Putamen (tissue), 1 donor: Measurements from ENCODE around the gene STRN.
"Not testable (repeated sequence)": the region's sequence is repeated elsewhere in the genome, so short reads cannot be mapped to it uniquely, and the experiment has no call there.

ENCODE experiments used
- DNase-seq: peaks from one replicate; pipeline ENCODE4 v3.0.0-alpha.2; 2016; ENCODE audit warnings: low spot score

The STRN gene

DNA sequence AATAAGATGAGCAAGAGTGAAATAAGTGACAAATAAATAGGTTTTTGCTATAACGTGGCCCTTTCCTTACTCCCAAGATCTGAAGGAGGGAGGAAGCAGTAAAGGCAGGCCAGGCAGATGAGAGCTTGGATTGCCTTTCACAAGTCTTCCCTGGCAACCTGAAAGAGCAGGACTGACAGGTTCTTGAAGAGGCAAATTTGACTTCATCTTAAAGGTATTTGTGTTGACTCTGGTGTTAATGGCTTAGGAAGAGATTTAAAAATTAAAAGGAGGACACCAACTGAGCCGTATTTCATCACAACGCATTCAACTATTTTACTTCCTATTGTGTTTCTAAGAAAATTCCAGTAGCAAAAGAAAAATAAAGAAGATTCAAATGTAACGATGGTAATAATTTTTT, 3.2 kb downstream of the STRN start:
- no peak for DNase-seq

DNA sequence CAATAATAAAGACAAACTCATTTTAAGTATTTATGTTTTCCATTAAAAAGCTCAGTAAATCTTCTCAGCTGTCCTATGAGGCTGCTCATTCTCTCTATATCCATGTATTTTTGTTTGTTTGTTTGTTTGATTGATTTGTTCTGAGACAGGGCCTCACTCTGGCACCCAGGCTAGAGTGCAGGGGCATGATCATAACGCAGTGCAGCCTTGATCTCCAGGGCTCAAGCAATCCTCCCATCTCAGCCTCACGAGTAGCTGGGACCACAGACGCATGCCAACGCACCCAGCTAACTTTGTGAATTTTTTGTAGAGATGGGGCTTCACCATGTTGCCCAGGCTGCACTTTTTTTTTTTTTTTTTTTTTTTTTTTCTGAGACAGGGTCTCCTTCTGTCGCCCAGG, 5.6 kb downstream of the STRN start:
- DNase-seq, result no peak

DNA sequence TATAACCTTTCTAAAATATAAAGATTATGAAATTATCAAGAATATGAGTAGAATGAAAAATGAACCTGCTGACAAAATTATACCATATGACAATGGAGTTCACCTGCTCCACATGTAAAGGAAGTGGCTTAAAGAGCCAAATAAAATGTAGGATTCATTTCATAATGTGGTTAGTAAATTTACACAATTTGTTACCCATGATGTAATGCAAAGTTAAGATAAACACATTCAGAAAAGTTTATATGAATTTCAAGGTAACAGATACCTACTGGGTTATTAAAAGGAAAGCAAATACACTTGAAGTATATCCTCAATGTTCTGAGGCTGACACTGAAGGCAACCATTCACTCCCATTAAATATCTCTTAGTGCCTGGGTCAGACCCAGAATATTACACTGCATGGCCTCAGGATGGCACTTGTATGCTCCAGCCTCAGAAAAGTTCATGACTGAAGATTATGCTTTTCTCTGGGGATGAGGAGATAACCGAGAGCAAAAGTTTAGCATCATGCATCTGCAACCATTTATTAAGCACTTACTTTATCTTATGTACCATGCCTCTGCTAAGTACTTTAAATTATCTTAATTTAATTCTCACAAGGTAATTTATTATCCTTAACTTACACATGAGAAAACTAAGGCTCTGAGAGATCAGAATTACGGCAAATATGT, 6.2 kb downstream of the STRN start:
- no peak for DNase-seq

DNA sequence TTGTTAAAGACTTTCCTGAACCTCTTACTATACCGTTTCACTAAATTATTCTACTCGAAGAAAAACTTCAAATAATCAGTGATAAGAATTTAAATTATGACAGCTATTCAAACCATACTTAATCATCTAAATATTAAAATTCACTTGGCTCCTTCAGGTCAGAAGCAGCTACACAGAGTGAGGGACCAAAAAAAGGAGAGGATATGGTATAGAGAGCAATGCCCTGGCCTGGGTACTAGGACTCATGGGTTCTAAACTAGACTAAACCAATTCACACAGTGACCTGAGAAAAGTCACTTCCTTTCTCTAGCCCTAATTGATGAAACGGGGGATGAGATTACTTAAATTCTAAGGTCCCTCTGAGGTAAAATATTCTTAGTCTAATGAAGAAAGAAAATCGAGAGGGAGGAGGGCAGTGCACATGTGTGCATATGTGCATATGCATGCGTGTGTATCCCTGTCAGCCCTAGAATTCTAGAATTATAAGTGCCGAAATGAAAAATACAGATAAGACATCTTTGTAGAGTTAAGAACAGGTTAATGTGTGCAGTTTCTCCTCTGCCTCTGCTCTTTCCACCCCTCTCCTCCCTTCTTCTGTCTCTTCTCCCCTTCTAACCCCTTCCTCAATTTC, 11.2 kb downstream of the STRN start:
- no peak for DNase-seq

DNA sequence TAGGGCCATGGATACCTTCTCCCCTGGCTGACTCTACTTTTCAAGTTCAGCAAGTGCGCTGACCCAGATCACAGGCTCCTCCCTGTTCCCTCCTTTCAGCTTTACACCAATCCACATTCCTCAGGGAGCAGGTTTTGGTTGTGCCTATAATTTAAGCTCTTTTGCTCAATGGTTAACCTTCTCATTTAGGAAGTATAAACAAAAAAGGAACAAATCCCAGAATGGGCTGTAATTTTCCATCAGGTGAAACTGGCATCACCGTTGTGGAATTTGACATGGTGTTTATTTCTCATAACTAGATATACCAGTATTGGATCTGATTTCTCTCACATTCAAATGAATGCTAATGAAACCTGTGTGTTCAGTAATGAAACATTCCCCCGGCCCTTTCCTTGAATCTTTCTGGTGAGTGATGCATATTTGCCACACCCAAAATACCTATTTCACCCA, 13.6 kb downstream of the STRN start:
- DNase-seq, result no peak

DNA sequence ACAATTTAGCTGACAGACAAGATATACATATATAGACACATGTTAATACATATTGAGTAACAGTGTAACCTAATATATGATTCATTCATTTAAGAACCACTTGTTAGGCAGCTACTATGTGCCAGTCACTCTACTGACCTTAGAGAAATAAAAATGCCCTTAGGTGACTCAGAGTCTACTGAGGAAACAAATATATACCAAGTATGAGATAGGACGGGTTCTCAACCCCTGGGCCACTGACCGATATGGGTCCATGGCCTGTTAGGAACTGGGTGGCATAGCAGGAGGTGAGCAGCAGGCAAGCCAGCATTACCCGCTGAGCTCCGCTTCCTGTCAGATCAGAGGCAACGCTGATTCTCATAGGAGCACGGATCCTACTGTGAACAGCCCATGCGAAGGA, 14.8 kb downstream of the STRN start:
- no peak for DNase-seq

DNA sequence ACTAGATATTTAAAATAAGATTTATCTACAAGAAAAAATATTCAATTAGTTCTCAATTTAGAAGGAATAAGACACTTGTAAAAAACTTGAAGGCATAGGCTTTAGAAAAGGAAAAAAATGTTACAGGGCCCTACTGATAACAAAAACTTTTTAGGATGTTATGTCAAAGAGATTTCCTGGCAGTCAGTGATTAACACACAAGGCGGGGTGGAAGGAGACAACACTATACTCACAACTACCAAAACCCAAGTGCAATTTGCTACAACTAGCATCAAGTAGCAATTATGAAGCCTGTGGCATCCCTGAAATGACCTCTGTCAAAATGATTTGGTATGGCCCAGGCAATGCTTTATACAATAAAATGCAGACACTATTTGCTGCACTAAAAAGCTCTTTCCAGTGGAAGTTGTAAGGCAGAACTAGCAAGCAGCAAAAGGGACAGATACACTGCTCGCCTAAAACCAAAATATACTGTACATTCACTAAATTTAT, 15.3 kb downstream of the STRN start:
- no peak for DNase-seq

DNA sequence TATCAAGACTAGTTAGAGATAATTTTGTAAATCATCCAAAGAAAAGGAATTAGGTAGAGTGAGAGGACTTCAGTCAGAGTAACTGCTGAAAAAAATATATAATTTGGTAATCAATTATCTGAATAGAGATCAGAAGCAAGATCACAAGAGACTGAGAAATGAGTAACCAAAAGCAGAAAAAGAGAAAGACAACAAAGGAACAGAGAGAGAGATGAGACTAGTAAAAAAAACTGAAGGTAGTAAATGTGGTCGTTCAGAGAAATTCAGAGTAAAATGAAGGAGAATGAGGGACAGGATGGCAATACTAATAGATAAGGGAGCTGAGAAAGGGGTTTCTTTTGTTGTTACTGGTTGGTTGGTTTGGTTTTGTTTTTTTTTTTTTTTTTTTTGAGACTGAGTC, 16.5 kb downstream of the STRN start:
- DNase-seq, result no peak

DNA sequence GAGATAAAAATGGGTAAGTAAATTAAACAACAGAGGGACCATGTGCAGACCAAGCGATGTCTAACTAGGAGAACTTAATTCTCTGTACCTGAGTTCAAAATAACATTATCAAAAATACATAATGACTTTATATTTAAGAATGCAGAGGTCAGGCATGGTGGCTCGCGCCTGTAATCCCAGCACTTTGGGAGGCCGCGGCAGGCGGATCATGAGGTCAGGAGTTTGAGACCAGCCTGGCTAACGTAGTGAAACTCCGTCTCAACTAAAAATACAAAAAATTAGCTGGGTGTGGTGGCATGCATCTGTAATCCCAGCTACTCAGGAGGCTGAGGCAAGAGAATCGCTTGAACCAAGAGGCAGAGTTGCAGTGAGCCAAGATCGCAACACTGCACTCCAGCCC, 21.1 kb downstream of the STRN start:
- not testable (repeated sequence) for DNase-seq

DNA sequence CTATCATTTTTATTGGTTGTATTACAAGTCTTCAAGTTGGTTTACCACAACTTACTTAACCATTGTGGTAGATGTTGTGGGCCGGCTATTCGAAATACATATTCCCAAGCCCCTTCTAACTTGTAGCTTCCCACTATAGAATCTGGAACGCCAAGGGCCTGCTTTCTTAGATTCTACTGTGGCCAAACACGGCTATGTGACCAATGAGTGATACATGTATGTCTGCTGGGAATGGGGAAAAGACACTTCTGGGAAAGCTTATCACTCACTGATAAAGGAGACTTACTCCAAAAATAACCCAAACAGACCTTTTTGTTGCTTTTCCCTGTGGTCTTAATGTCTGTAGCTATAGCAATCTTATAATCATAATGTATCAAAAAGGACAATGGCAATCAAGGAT, 24.5 kb downstream of the STRN start:
- no peak for DNase-seq

DNA sequence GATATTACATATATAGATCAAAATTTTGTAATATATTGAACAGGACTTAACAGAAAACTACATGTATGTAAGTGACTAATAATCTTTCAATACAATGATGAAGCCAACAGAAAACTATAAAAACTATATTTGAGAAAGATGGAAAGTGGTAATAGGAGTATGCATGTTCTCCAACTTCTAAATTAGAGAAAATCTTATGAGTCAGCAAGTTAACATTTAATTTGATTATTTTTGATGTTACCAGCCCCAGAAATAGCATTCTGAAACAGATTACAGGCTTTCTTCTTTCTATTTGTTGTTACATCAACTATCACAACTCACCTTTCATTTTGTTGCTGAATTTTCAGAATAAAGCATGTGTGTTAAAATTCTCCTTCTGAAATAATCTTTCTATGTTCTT, 29.8 kb downstream of the STRN start:
- not testable (repeated sequence) for DNase-seq

DNA sequence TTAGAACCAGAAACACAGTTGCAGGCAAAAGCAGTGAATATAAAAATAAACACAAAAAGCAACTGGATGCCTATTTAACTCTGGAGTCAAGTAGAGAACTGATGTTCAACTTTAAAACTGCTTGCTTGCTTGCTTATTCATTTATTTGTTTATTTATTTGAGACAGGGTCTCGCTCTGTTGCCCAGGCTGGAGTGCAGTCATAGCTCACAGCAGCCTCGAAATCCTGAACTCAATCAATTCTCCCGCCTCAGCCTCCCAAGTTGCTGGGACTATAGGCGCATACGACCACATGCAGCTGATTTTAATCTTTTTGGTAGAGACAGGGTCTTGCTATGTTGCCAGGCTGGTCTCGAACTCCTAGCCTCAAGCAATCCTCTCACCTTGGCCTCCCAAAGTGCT, 34.6 kb downstream of the STRN start:
- not testable (repeated sequence) for DNase-seq

DNA sequence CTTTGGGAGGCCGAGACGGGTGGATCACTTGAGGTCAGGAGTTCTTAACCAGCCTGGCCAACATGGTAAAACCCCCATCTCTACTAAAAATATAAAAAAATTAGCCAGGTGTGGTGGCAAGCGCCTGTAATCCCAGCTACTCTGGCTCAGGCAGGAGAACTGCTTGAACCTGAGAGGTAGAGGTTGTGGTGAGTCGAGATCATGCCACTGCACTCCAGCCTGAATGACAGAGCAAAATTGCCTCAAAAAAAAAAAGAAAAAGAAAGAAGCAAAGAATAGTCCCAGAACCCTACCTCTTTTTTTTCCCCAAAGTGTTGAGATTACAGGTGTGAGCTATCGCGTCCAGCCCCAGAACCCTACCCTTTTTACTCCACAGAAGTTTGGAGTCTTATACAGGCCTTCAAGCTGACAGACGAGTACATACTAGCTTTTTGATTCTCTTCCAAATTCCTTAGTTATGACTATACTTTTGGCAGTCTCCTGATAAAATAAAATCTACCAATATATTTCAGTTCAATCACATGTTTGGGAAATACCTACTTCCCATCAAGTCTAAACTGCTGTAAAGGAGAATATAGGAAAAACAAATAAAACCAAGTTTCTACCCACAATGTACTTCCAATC, 35.4 kb downstream of the STRN start:
- DNase-seq, result not testable (repeated sequence)

DNA sequence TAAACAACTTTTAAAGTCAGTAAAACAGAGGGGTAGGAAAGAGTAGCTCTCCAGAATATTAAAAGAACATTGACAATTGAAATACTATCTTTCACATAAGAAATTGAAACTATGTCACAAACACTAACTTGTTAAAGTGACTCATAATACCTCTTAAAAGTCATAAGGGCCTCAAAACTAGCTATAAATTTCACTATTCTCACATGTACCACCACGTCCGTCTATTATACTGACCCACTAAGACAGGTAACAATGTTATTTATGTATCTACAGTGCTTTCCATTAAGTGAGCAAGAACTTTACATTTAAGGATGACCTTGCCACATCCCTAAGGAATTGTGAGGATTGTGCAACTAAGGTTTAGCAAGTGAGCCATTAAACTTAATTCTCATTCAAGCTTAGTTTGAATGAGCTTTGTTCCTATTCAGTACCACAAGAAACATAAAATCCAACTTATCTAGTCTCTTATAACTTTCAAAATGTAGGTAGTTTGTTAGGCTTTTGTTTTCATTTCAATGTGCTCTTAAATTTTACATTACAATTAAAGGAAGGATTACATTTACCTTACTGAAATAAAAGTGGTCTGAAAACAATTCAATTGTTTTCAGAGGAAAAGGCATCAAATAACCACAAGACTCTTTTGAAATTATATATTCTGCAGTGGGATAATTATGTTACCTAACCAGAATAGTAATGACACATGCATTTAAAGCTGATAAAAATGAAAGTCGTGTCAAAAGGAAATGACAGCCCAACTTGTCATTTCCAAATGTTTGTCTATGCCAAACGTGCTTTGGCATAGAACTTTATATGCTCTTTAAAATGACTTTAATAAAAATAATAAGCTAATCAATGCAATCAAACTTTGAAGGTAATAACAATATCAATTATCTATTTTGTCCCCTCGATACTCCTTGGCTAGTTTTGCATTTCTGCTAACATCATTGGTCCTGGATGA, 39.9 kb downstream of the STRN start:
- not testable (repeated sequence) for DNase-seq

DNA sequence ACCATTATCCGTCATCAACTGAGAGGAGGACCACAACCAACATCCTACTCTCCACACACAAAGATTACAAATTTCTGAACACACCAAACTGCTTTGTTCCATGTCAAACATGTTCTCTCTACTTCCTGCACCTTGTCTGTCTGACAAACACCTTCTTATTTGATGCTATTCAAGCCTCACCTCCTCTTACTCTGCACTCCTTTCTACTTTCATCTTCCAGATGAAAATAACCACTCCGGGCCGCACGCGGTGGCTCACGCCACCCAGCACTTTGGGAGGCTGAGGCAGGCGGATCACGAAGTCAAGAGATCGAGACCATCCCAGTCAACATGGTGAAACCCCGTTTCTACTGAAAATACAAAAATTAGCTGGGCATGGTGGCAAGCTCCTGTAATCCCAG, 43.7 kb downstream of the STRN start:
- not testable (repeated sequence) for DNase-seq

DNA sequence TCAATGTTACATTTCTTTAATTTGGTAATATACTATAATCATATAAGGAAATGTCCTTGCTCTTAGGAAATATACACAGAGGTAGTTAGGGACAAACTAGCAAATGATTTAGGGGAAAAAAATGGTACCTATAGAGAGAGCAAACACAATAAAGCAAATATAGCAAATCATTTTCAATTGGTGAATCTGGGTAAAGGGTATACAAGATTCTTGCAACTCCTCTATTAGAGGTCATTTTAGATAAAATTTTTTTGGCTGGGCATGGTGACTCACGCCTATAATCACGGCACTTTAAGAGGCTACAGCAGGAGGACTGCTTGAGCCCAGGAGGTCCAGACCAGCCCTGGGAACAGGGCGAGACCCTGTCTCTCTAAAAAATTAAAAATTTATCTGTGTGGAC, 44.4 kb downstream of the STRN start:
- no peak for DNase-seq

DNA sequence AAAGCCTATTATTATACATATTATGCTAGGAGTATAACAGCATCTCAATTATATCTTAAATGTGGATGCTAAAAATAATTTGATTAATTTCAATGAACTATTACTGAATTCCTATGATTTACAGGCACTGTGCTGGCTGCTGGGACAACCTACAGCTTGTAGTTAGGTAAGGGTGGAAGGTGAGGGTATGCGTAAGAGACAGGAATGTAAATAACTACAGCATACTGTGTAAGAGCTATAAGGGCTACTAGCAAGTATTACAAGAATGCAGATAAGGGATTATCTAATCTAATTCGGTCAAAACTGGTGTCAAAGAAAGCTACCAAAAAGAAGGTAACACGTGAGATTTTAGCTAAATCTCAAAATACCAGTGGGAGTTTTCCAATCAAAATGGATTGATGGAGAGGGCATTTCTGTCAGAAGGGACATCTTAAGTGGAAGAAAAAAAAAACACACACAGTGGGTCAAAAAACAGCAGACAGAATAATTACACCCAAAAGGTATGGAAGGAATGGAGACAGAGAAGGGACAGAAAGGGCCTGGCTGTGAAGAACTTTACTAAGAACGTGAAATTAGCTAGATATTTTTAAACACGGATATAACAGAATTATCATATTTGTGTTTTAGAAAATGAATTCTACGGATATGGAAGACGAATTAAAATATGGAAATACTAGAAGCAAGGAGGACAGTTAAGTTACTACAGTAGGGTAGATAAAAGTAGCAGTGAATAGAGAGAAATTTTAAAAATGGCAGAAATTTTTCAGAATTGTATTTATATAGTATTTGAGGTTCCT, 47.1 kb downstream of the STRN start:
- no peak for DNase-seq

DNA sequence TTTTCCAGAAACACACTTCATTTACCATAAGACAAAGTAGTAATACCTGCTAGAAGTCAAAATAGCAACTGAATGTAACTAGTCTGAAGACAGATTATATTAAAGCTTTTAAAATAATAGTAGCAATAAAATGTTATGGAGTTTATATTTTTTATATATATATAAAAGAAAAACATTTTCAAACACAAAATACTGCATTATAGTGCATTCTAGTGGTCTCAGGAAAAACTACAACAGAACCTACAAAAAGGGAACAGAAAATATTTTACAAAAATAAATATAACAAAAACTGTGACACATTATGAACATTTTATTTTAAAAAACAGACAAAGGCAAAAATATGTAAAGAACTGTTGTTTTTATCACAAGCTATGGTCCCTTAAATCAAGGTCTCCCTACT, 48.0 kb downstream of the STRN start:
- DNase-seq, result no peak

DNA sequence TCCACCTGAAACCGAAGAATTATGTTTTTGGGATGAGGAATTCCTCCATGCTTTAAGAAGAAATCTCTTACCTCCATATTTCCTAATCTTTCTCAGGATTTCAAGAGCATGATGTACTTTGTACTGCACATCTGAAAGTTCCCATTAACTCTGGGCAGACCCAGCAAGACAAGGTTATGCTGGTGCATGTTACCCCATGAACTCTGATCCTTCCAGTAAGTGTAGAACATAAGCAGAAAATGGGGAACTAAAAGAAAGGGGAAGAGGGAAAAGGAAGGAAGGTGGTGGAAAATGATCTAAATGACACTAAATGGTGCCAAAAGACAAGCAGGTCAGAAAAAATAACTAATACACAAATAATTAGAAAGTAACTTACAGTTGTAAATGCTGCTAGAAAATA, 50.7 kb downstream of the STRN start:
- DNase-seq, result no peak

DNA sequence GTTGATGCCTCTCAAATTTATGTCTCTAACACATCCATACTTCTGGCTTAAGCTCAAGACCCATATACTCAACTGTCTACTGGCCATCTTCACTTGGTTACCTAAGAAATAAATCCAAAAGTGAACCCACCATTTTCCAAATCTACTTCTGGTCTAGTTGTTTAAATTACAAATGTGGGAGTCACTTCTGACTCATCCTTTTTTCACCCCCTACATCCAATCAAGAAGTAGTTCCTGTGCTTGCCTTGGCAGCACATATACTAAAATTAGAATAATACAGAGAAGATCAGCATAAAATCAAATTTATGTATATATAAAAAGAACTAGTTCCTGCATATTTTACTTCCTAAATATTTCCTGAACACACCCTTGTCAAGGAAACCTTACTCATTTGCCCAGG, 53.6 kb downstream of the STRN start:
- DNase-seq, result peak; percentile 61

DNA sequence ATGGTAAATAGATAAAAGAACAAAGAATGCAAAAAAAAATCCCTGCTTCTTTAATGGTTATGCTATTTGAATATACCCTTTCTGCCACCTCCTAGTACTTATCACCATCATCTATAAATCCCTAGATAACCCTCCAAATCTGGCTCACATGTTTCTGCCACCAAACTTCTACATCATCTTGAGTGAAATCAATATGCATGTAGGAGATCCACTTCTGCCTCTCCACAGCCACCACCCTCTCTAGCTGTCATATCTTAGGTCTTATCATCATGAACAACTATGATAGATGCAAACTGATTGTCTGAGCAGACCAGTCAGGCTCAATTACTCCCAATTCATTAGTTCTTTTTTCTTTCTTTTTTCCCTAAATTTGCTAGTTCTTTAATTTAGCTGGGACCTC, 55.3 kb downstream of the STRN start:
- DNase-seq, result peak; percentile 60
